ENCODE results near the gene CMC2.

DNA sequence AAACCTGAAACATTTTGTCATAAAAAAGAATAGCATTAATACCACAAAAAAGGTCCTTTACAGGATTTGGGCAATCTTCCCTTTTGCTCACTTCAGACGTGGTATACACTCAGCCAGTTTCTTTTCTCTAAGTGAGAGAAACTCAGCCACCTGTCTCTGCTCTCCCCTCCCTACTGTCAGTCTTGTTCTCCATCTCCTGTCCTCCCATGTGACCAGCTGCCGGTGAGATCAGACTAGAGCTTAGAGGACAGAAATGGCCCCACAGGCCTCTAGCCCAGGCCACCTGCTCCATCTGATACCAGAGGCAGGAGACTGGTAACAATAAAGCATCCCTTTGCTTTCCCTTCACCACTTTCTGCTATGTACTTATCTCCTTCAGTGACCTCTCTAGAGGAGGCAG lies 34.9 kb downstream of the CMC2 start:
- TF ChIP-seq, protein P1, sequence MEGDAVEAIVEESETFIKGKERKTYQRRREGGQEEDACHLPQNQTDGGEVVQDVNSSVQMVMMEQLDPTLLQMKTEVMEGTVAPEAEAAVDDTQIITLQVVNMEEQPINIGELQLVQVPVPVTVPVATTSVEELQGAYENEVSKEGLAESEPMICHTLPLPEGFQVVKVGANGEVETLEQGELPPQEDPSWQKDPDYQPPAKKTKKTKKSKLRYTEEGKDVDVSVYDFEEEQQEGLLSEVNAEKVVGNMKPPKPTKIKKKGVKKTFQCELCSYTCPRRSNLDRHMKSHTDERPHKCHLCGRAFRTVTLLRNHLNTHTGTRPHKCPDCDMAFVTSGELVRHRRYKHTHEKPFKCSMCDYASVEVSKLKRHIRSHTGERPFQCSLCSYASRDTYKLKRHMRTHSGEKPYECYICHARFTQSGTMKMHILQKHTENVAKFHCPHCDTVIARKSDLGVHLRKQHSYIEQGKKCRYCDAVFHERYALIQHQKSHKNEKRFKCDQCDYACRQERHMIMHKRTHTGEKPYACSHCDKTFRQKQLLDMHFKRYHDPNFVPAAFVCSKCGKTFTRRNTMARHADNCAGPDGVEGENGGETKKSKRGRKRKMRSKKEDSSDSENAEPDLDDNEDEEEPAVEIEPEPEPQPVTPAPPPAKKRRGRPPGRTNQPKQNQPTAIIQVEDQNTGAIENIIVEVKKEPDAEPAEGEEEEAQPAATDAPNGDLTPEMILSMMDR (IDR thresholded peaks at IDR 0.05) = no peak
- TF ChIP-seq POLR2A (IDR thresholded peaks at IDR 0.05) = no peak

Measured in Peyer's patch (tissue), 4 donors.